G401 (cell line): ENCODE data around the gene COMMD8. TPM values are rescaled to one million over a fixed set of nuclear protein-coding genes. Genes with fewer than 3 reads are reported as not detected.

ENCODE experiments used
- DNase-seq: peaks from one replicate; pipeline ENCODE4 v3.0.0-alpha.2; 2015; ENCODE audit warnings: low spot score
- in situ Hi-C: cut with HindIII; loops from 2 replicates; pipeline ENCODE4 v1.10.0; 2016; ENCODE audit warnings: low sequenced_read_pairs, mixed read lengths
- total RNA-seq: library from RNA; depleted of rRNA; stranded (reverse); fragments of >200 nt; shearing (Covaris generic); gene quantifications from 2 replicates; pipeline ENCODE4 v1.2.3, GENCODE V29; 2014; rRNA removed

Gene COMMD8
- total RNA-seq, 1 experiment from 2014 or later: 41.1 TPM

GRCh38 chr4:47413521-47413920 is 50.0 kb downstream of the COMMD8 start:
- in situ Hi-C loops: no loop called here
- DNase-seq: no peak

- in situ Hi-C loops: no loop called here
- DNase-seq: no peak
These were observed 53.2 kb downstream of the COMMD8 start for GRCh38 chr4:47410271-47410670.

DNA sequence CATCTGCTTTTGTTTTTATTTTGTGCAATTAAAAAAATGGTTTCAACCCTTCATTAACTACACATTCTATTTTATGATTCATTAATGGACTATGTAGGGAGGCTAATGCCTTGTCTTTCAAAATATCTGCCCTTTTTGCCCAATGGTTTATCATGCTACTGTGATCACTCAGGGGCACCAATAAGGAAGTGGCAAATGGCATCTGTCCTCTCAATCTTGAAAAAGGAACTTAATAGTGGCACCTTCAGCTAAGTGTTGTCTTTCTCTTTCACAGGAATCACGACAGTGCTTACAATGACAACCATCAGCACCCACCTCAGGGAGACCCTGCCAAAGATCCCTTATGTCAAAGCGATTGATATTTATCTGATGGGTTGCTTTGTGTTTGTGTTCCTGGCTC is 57.1 kb downstream of the COMMD8 start:
- in situ Hi-C loops: no loop called here

More for the DNA sequence above, 57.1 kb downstream of the COMMD8 start:
- DNase-seq: no peak

Other genes with a start within 250 kb of the COMMD8 start
- 0.43 and 0.54 TPM in 2 replicates for gene ATP10D, start 21.6 kb upstream of the COMMD8 start, total RNA-seq